ENCODE results near the gene GREB1L.
"Not testable (repeated sequence)": the region's sequence is repeated elsewhere in the genome, so short reads cannot be mapped to it uniquely, and the experiment has no call there.

Gene GREB1L

GRCh38 chr18:21203542-21204241 is 38.3 kb upstream of the GREB1L start:
- H3K27me3 Mint-ChIP-seq (ENCODE audit: low read depth, poor library complexity), result peaks cover 4% of the 10 kb centered on the region
- H3K9me3 Mint-ChIP-seq, result peaks cover 14% of the 10 kb centered on the region
- H3K4me3 Mint-ChIP-seq, result no peak overlapping the region

GRCh38 chr18:21205695-21206094 is 36.3 kb upstream of the GREB1L start:
- TF ChIP-seq CTCF (IDR thresholded peaks at IDR 0.05), result no peak
- H3K9me3 Mint-ChIP-seq, result peaks cover 27% of the 10 kb centered on the region
- peak overlapping the region; percentile 0 for H3K27ac Mint-ChIP-seq
- peaks cover 26% of the 10 kb centered on the region for H3K36me3 Mint-ChIP-seq (ENCODE audit: low read depth)
- no peaks in the 10 kb centered on the region for H3K4me1 Mint-ChIP-seq
- no peak for DNase-seq
- H3K4me3 Mint-ChIP-seq, result no peak overlapping the region
- peaks cover 4% of the 10 kb centered on the region for H3K27me3 Mint-ChIP-seq (ENCODE audit: low read depth, poor library complexity)

More at GRCh38 chr18:21203542-21204241, 38.3 kb upstream of the GREB1L start:
- no peak overlapping the region for H3K27ac Mint-ChIP-seq
- TF ChIP-seq CTCF (IDR thresholded peaks at IDR 0.05), result no peak
- no peak for DNase-seq
- peaks cover 16% of the 10 kb centered on the region for H3K36me3 Mint-ChIP-seq (ENCODE audit: low read depth)
- H3K4me1 Mint-ChIP-seq, result no peaks in the 10 kb centered on the region

- no peak for DNase-seq
- Mint-ChIP-seq H3K4me3 (no peak overlapping the region), H3K27me3 (ENCODE audit: low read depth, poor library complexity) (peaks cover 4% of the 10 kb centered on the region), H3K36me3 (ENCODE audit: low read depth) (peaks cover 37% of the 10 kb centered on the region), H3K9me3 (peaks cover 35% of the 10 kb centered on the region), H3K4me1 (peaks cover 4% of the 10 kb centered on the region), H3K27ac (no peak overlapping the region)
- TF ChIP-seq CTCF (IDR thresholded peaks at IDR 0.05), result no peak
These were observed 31.8 kb upstream of the GREB1L start for GRCh38 chr18:21210278-21210677.

GRCh38 chr18:21210784-21211183 is 31.2 kb upstream of the GREB1L start:
- H3K4me1 Mint-ChIP-seq, result peaks cover 9% of the 10 kb centered on the region
- DNase-seq, result no peak
- H3K9me3 Mint-ChIP-seq, result peaks cover 35% of the 10 kb centered on the region
- TF ChIP-seq CTCF (IDR thresholded peaks at IDR 0.05), result no peak
- H3K36me3 Mint-ChIP-seq (ENCODE audit: low read depth), result peaks cover 37% of the 10 kb centered on the region
- H3K4me3 Mint-ChIP-seq, result no peak overlapping the region
- H3K27me3 Mint-ChIP-seq (ENCODE audit: low read depth, poor library complexity), result peaks cover 7% of the 10 kb centered on the region
- no peak overlapping the region for H3K27ac Mint-ChIP-seq

- not testable (repeated sequence) for DNase-seq; H3K27ac Mint-ChIP-seq; H3K4me3 Mint-ChIP-seq; H3K27me3 Mint-ChIP-seq (ENCODE audit: low read depth, poor library complexity)
- Mint-ChIP-seq H3K36me3 (ENCODE audit: low read depth) (peaks cover 22% of the 10 kb centered on the region), H3K9me3 (peaks cover 21% of the 10 kb centered on the region), H3K4me1 (peaks cover 27% of the 10 kb centered on the region)
These were observed 27.6 kb upstream of the GREB1L start for GRCh38 chr18:21214409-21214808.

- Mint-ChIP-seq H3K4me1 (peaks cover 27% of the 10 kb centered on the region), H3K4me3 (no peak overlapping the region), H3K27me3 (ENCODE audit: low read depth, poor library complexity) (peaks cover 3% of the 10 kb centered on the region), H3K27ac (peak overlapping the region; percentile 84), H3K36me3 (ENCODE audit: low read depth) (peaks cover 18% of the 10 kb centered on the region), H3K9me3 (peaks cover 16% of the 10 kb centered on the region)
- no peak for DNase-seq
- TF ChIP-seq CTCF (IDR thresholded peaks at IDR 0.05), result no peak
These were observed 26.5 kb upstream of the GREB1L start for GRCh38 chr18:21215490-21215889.
